B cell (primary cell): Measurements from ENCODE around the gene INPP4A. TPM values are rescaled to one million over a fixed set of nuclear protein-coding genes. Genes with fewer than 3 reads are reported as not detected.
A peak's percentile ranks its signal among the peaks of the same experiment; 100 is the strongest.
"Not testable (repeated sequence)": the region's sequence is repeated elsewhere in the genome, so short reads cannot be mapped to it uniquely, and the experiment has no call there.

Source experiments
- ATAC-seq: fragments of 200-7000 bp; cut with Tn5 transposase; one replicate; pipeline ENCODE4 v1.10.0; 2021; ENCODE audit warnings: low read depth, mild to moderate bottlenecking, moderate number of reproducible peaks, moderate library complexity
- CTCF ChIA-PET: fragments of 350-600 bp; sonication (Branson Sonifier 250); formaldehyde crosslinking; loops from one replicate; lab custom pipeline; 2021; ENCODE audit warnings: antibody characterized with exemption, inconsistent platforms; lab: Charles Lee
- POLR2A ChIA-PET: fragments of 350-600 bp; sonication (Branson Sonifier 250); formaldehyde crosslinking; loops from one replicate; lab custom pipeline; 2021; ENCODE audit warnings: antibody characterized with exemption; lab: Charles Lee
- DNase-seq: peaks from one replicate; pipeline ENCODE4 v3.0.0; 2013
- H2AFZ ChIP-seq: 2 replicates; pipeline ENCODE4 v1.6.1; 2012; ENCODE audit warnings: mild to moderate bottlenecking, low read depth, low read length; ENCODE audit not compliant: insufficient read depth, poor library complexity, severe bottlenecking
- H3K27ac ChIP-seq, 2 donors: 1 replicate in 1 of 2; 2 replicates in 1 of 2; pipeline ENCODE4 v1.5.1; 2012 to 2013; ENCODE audit warnings: low read length in 2 of 2, mild to moderate bottlenecking in 2 of 2, moderate library complexity in 1 of 2
- H3K27me3 ChIP-seq, 4 experiments: fragments of 200-600 bp in 1 of 4; sonication (generic) in 1 of 4; replicated peaks in 1 of 4; 1 replicate in 2 of 4; 2 replicates in 2 of 4; pipeline versions ENCODE4 v1.6.1 to v1.7.0; 2013 to 2016; ENCODE audit warnings: low read length in 3 of 4, mild to moderate bottlenecking in 2 of 4, mixed read lengths in 1 of 4, moderate library complexity in 1 of 4; ENCODE audit not compliant: insufficient read depth in 4 of 4, control insufficient read depth in 3 of 4; ENCODE audit errors: control extremely low read depth in 1 of 4
- H3K36me3 ChIP-seq, 2 experiments: replicated peaks in 1 of 2; 1 replicate in 1 of 2; 2 replicates in 1 of 2; pipeline versions ENCODE4 v1.6.1 to v1.7.1; 2013; ENCODE audit warnings: low read length in 1 of 2; ENCODE audit not compliant: insufficient read depth in 2 of 2, control insufficient read depth in 1 of 2; ENCODE audit errors: control extremely low read depth in 1 of 2, extremely low read depth in 1 of 2
- H3K4me1 ChIP-seq, 2 donors: fragments of 200-600 bp in 1 of 2; sonication (generic) in 1 of 2; 1 replicate in 1 of 2; 2 replicates in 1 of 2; pipeline versions ENCODE4 v1.5.1 to v1.6.1; 2013 to 2017; ENCODE audit warnings: low read length in 2 of 2; ENCODE audit not compliant: control insufficient read depth in 2 of 2, insufficient read depth in 2 of 2
- H3K4me2 ChIP-seq: replicated peaks from 2 replicates; pipeline ENCODE3; 2012; ENCODE audit warnings: mild to moderate bottlenecking, low read depth, low read length; ENCODE audit not compliant: poor library complexity, severe bottlenecking
- H3K4me3 ChIP-seq, 5 experiments: fragments of 200-600 bp in 1 of 5; sonication (generic) in 1 of 5; 1 replicate in 3 of 5; 2 replicates in 2 of 5; pipeline versions ENCODE4 v1.5.1 to v1.7.0; 2011 to 2016; ENCODE audit warnings: low read length in 4 of 5, mild to moderate bottlenecking in 4 of 5, low read depth in 2 of 5, control low read depth in 1 of 5, moderate library complexity in 1 of 5; ENCODE audit not compliant: insufficient read depth in 1 of 5; ENCODE audit errors: control extremely low read depth in 1 of 5, extremely low read depth in 1 of 5
- H3K79me2 ChIP-seq: fragments of 200-600 bp; sonication (generic); one replicate; pipeline ENCODE4 v1.6.0; 2016; ENCODE audit warnings: low read length; ENCODE audit not compliant: control insufficient read depth, insufficient read depth
- H3K9ac ChIP-seq: fragments of 200-600 bp; sonication (generic); 2 replicates; pipeline ENCODE4 v1.6.1; 2017; ENCODE audit warnings: mild to moderate bottlenecking, low read length, moderate library complexity
- H3K9me3 ChIP-seq, 3 donors: one replicate each; pipeline versions ENCODE4 v1.6.1 to v1.7.1; 2013; ENCODE audit warnings: low read length in 2 of 3; ENCODE audit not compliant: control insufficient read depth in 2 of 3, insufficient read depth in 1 of 3; ENCODE audit errors: control extremely low read depth in 1 of 3
- H4K20me1 ChIP-seq: 2 replicates; pipeline ENCODE4 v1.6.0; 2012; ENCODE audit warnings: mild to moderate bottlenecking, low read length; ENCODE audit not compliant: insufficient read depth, control insufficient read depth, poor library complexity, severe bottlenecking
- H3K27ac Mint-ChIP-seq: one replicate; pipeline ENCODE4 v1.8.0; 2021; ENCODE audit warnings: mixed read lengths
- H3K27me3 Mint-ChIP-seq: one replicate; pipeline ENCODE4 v1.8.0; 2021; ENCODE audit warnings: mixed read lengths
- H3K4me1 Mint-ChIP-seq: one replicate; pipeline ENCODE4 v1.8.0; 2021; ENCODE audit warnings: mixed read lengths
- H3K4me3 Mint-ChIP-seq: one replicate; pipeline ENCODE4 v1.8.0; 2021; ENCODE audit warnings: mixed read lengths
- H3K9me3 Mint-ChIP-seq: one replicate; pipeline ENCODE4 v1.8.0; 2022; ENCODE audit warnings: mixed read lengths; ENCODE audit not compliant: insufficient read depth
- CTCF ChIP-seq: fragments of 200-600 bp; IDR thresholded peaks from one replicate; pipeline ENCODE4 v1.8.0; 2022; ENCODE audit warnings: antibody characterized with exemption, mild to moderate bottlenecking
- EZH2 ChIP-seq: IDR thresholded peaks from 2 replicates; pipeline ENCODE4 v1.6.1; 2012; ENCODE audit warnings: borderline replicate concordance, low read depth, mild to moderate bottlenecking, moderate library complexity, low read length; ENCODE audit not compliant: insufficient read depth, poor library complexity, severe bottlenecking
- WGBS: methylation state at CpG from one replicate; pipeline ENCODE4 v1.1.5; 2013; ENCODE audit warnings: missing lambda C conversion rate; ENCODE audit not compliant: insufficient coverage; 5-methylcytosine and 5-hydroxymethylcytosine counted together
- intact Hi-C: fragments of 100-400 bp; cut with micrococcal nuclease; formaldehyde crosslinking; loops from one replicate; pipeline ENCODE4 v1.10.0; 2022
- polyA plus RNA-seq: library from polyadenylated mRNA; depleted of rRNA; stranded (reverse); fragments of >200 nt; gene quantifications from 2 replicates; pipeline ENCODE4 v1.2.3, GENCODE V29; 2012
- total RNA-seq, 2 donors: library from RNA; stranded (reverse); fragments of 120-200 nt in 1 of 2; gene quantifications; 1 replicate in 1 of 2; 2 replicates in 1 of 2; pipeline versions ENCODE4 v1.2.3 to v1.2.4, GENCODE V29; 2013 to 2022

Gene INPP4A
- total and polyA plus RNA-seq, 2 donors (not counting 1 experiment from before 2014, with no cell fraction given), result 10.7 to 22.5 TPM

- H3K4me3 ChIP-seq, result no peak overlapping the region
- H3K27ac Mint-ChIP-seq, result no peak overlapping the region
- H4K20me1 ChIP-seq, result no peaks in the 10 kb centered on the region
- H3K4me2 ChIP-seq, result no peak overlapping the region
- H3K79me2 ChIP-seq, result no peaks in the 10 kb centered on the region
- H3K4me1 ChIP-seq, result peaks cover 0 to 2% of the 10 kb centered on the region in 2 donors
- H3K27me3 Mint-ChIP-seq, result peaks cover 4% of the 10 kb centered on the region
- intact Hi-C loops, result loop anchor here (1.0 to 5.0 kb wide), 7 partner anchors 49 to 236 kb away; partner anchors contain the start of genes COA5 and UNC50
- no peaks in the 10 kb centered on the region for H3K27me3 ChIP-seq
- ChIA-PET POLR2A (no interaction called here), CTCF (interaction anchor here (0.6 to 2.3 kb wide), 26 partner anchors 11 to 653 kb away, joined by 3 to 13 read pairs (median 3); no protein-coding TSS in a partner anchor)
- no peak overlapping the region for H3K9ac ChIP-seq
- H2AFZ ChIP-seq, result peak overlapping the region; percentile 11
- H3K4me1 Mint-ChIP-seq, result peaks cover 2% of the 10 kb centered on the region
- peaks cover 0 to 9% (median 5%) of the 10 kb centered on the region in 3 donors for H3K9me3 ChIP-seq
- TF ChIP-seq EZH2 (no peak), CTCF (peak; percentile 93)
- no peaks in the 10 kb centered on the region for H3K36me3 ChIP-seq
- H3K9me3 Mint-ChIP-seq, result no peaks in the 10 kb centered on the region
- no peak overlapping the region for H3K27ac ChIP-seq
- DNase-seq (peak; percentile 83), ATAC-seq (peak; percentile 81)
- H3K4me3 Mint-ChIP-seq, result no peak overlapping the region
- 15% methylated on average over 2 of the region's 5 CpGs for WGBS
Measured at GRCh38 chr2:98412751-98413458, 31.8 kb upstream of the INPP4A start.

GRCh38 chr2:98414246-98414645 is 30.4 kb upstream of the INPP4A start:
- H3K79me2 ChIP-seq, H3K27me3 Mint-ChIP-seq, H2AFZ ChIP-seq, H3K4me1 Mint-ChIP-seq, POLR2A ChIA-PET, H3K27me3 ChIP-seq, CTCF ChIA-PET, H4K20me1 ChIP-seq, DNase-seq, H3K4me1 ChIP-seq, H3K9me3 Mint-ChIP-seq, H3K4me3 ChIP-seq, H3K27ac Mint-ChIP-seq, H3K9ac ChIP-seq, H3K27ac ChIP-seq, H3K36me3 ChIP-seq, H3K9me3 ChIP-seq, H3K4me2 ChIP-seq, H3K4me3 Mint-ChIP-seq, ATAC-seq: not testable (repeated sequence)
- WGBS, result 99% methylated on average over 7 of the region's 7 CpGs
- intact Hi-C loops, result loop anchor here (5.0 kb wide), 2 partner anchors 48 to 143 kb away; no protein-coding TSS in a partner anchor

GRCh38 chr2:98415719-98416248 is 28.9 kb upstream of the INPP4A start:
- H3K4me1 ChIP-seq, H3K79me2 ChIP-seq, H3K9ac ChIP-seq, H3K4me1 Mint-ChIP-seq, POLR2A ChIA-PET, H3K4me3 ChIP-seq, H3K36me3 ChIP-seq, H2AFZ ChIP-seq, H3K27ac Mint-ChIP-seq, ATAC-seq, H3K9me3 ChIP-seq, intact Hi-C loops, H4K20me1 ChIP-seq, H3K4me2 ChIP-seq, H3K9me3 Mint-ChIP-seq, H3K27me3 ChIP-seq, DNase-seq, H3K27ac ChIP-seq, H3K4me3 Mint-ChIP-seq: not testable (repeated sequence)
- CTCF ChIA-PET, result interaction anchor here (0.7 to 1.2 kb wide), 3 partner anchors 103 to 423 kb away, joined by 3 to 5 read pairs (median 3); no protein-coding TSS in a partner anchor
- peaks cover 14% of the 10 kb centered on the region for H3K27me3 Mint-ChIP-seq
- WGBS, result 80% methylated on average over 2 of the region's 9 CpGs
